Stimulated activated CD4-positive, alpha-beta T cell treated with anti-CD3 and anti-CD28 coated beads, Interleukin-1b, Interleukin-23, amount 100 ng/mL, for 4 hours (primary cell): ENCODE measurements around the gene TMEM242.
A peak's percentile ranks its signal among the peaks of the same experiment; 100 is the strongest.

ENCODE experiments used
- DNase-seq, 2 donors: peaks; one replicate each; pipeline ENCODE4 v3.0.0-alpha.2; 2020; ENCODE audit warnings: low read depth in 2 of 2

The TMEM242 gene

DNA sequence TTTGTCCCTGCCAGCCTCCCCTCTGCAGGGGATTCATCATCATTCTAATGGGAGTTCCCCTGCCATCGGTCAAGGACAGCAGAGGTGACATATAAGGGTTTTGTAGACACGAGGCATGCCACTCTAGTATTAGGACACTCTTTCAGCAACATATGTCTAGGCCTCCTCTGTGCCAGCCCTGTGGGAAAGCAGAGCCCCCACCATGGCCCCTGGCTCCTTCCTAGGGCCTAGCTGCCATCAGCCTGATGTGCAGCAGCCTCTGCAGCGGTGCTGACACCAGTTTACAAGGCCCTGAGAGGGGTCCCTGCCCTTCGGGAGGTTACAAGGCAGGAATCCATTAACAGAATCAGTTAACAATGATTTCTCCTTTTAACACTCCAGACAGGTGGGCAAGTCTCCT is 32.5 kb downstream of the TMEM242 start:
- no peak for DNase-seq

DNA sequence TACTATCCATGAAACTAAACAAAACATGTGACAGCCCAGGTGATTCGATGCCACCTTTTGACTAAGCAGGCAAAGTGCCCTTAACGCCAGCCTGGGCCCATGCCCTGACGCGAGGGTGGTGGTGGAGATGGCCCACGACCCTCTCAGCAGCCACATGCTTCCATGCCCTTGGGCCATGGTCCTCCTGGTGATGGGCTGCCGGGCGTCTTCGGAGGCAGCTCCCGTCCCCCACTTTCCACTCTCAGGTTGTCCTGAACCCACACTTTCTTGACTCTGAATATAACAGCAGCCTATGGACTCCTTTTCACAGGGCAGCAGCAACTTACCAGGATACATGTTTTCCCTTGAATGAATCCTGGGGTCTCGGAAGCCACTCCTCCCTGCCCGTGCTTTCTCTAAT is 33.6 kb downstream of the TMEM242 start:
- no peak for DNase-seq

DNA sequence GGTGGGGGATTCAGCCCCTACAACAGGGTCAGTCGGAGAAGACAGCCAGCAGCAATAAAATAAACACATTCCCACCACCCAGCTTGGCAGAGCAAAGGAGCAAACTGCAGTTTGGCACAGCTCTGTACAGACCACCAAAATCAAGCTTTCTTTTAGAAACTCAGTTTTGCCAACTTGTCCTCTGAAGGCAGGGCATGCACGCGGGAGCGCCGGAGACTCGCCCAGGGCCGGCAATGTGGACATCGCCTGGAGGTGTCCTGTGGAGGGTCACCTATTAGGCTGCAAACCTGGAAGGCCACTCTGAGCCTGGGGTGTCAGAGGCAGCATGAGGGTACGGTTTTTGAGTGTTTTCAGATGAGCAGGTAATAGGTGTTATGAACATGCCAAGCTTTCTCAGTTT is 34.7 kb downstream of the TMEM242 start:
- DNase-seq: no peak

DNA sequence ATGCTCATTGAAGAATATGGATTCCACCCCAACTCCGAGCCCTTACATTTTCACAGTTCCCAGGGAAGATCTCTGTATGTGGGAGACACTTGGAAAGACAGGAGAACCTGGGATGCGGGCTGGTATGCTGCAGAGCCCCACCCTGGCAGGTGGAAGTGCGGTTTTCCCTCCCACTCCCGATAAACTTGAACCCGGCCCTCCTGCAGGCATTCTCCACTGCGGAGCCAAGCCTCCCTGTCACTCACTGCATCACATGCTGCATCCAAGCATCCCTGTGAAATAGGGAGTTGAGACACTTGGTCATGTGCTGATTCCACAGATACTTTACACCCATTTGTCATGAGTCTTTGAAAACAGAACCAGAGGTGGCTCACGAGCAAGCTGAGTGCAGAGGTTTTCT is 35.4 kb downstream of the TMEM242 start:
- DNase-seq: no peak

DNA sequence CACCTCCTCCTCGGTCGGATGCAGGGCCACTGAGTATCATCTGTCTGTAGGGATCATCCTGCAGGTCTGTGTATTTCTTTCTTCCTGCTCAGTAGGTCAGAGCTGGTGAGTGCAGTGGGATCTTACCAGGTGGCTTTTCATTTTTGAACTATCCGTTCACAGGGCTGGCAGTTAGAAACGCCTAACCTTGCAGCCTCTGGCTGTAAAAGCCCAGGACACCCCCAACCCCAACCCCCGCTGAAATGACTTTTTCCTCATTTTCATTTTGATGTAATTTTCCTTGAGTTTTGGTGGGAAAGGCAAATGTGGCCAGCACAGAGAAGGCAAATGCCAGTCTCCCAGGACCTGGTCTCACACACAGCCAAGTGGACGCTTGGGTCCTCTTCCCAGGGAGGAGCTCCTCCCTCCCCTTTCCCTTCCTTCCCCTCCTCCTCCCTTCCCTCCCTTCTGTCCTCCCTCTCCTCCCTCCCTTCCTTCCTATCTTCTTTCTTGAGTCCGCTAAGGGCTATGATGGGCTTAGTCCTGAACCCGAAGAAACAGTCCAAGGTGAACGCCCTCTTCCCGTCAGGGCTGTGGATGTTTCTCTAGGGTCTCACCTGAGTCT is 36.0 kb downstream of the TMEM242 start:
- DNase-seq: no peak

DNA sequence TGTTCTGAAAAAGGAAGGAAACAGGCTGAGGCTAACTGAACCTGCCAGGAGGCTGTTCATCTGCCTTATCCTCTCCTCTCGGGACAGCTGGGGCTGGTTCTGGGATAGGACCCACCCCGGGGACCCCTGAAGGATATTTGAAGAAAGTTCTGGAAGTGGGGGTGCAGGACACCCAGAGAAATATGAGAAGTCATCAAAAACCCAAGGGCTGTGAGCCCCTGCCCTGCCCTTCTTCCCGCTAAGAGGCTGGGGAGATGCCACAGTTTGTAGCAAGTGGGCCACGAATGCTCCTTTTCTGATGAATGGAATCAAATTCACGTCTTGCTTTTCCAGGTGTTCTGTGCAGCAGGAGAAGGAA is 37.9 kb downstream of the TMEM242 start:
- no peak for DNase-seq

DNA sequence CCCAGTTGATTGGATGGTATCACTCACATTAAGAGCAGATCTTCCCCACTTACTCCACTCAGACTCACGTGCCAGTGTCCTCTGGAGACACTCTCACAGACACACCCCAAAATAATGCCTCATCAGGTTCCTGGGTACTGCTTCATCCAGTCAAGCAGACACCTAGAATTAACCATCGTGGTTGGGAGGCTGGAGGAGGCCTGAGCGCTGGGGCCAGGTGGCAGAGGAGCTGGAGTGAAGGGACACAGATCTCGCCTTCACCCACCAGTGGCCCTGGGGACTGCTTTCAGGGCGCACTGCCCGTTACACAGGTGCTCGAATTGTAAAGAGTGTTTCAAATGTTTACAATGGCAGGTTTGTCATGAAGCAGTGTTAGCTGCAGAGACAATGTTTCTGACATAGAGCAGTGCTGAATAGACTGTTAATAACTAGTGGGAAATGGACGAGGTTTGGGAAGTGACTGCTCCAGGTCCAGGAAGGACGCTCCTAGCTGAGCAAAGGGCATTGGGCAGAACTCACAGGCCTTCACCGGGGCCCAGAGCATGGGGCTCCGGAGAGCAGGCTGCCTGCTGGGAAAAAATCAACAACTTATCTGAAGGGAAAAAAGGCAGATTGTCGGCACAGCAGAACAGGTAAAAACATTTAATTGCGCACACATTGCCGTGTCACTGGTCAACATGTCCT is 38.4 kb downstream of the TMEM242 start:
- DNase-seq: no peak

DNA sequence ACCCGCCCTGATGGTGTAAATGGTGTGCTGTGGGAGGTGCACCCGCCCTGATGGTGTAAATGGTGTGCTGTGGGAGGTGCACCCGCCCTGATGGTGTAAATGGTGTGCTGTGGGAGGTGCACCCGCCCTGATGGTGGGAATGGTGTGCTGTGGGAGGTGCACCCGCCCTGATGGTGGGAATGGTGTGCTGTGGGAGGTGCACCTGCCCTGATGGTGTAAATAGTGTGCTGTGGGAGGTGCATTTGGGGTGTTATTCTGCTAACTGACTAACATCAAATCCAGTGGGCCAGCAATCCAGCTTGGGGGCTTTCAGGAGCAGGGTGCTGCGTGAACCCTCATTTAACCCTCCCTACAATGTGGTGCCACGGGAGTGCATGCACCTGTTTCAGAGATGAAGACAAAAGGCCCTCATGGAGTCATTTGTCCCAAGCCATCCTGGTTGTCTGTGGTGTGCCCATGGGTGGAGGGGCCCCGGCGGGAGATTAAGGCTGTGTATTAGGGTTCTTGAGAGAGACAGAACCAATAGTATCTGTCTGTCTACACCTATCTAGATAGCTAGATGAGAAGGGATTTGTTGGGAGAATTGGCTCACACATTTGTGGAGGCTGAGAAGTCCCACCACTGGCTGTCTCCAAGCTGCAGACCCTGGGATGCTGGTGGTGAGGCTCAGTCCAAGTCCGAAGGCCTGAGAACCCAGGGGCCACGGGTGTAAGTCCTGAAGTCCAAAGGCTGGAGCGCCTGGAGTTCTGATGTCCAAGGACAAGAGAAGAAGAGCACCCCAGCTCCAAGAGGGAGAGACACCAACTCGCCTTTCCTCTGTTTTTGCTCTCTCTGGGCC is 39.2 kb downstream of the TMEM242 start:
- no peak for DNase-seq

DNA sequence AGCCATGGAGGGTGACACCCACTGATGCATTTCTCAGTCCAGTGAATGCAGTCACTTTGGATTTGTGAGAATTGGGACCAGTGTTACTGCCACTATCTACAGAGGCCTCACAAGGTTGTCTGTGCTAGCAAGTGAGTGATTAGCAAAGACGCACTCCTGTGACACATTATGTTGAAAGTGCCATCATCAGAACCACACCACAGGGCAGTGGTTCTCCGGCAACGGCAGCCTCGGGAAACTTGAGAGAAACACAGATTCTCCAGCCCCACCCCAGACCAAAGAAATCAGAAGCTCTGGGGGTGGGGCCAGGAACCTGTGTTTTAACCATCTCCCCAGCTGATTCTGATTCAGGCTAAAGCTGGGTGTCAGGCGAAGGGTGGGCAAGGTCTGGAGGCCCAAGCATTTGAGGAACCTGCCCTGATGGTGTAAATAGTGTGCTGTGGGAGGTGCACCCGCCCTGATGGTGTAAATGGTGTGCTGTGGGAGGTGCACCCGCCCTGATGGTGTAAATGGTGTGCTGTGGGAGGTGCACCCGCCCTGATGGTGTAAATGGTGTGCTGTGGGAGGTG is 39.9 kb downstream of the TMEM242 start:
- DNase-seq: no peak

DNA sequence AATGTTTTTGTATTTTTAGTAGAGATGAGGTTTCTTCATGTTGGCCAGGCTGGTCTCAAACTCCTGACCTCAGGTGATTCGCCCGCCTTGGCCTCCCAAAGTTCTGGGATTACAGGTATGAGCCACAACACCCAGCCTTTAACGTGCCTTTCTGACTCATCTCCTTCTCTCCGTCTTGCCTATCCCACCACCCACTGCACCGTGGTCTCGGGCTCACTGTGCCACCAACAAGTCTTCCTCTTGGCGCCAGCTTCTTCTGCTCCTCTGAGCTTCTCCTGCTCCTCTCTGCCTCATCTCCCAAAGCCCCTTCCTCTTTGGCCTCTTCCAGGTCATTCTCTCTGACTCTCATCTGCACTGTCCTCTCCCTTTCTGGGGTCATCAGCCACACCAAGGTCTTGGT is 41.0 kb downstream of the TMEM242 start:
- no peak for DNase-seq

DNA sequence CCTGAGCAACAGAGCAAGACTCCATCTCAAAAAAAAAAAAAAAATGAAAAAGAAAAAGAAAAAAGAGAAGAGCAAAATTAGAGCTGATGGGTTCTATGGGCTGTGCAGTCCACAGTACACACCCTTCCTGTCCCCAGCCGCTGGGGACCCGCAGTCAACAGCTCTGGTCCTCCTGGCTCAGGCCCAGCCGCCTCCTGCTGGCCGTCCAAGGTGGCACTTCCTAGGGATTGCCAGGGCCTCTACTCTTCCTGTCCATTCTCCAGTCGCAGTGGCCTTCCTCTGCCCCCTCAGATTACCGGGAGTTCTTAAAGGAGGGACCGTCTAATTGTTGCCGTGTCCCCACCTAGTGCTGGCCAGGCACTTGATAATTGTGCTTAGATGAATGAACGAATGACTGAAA is 41.7 kb downstream of the TMEM242 start:
- DNase-seq: no peak

DNA sequence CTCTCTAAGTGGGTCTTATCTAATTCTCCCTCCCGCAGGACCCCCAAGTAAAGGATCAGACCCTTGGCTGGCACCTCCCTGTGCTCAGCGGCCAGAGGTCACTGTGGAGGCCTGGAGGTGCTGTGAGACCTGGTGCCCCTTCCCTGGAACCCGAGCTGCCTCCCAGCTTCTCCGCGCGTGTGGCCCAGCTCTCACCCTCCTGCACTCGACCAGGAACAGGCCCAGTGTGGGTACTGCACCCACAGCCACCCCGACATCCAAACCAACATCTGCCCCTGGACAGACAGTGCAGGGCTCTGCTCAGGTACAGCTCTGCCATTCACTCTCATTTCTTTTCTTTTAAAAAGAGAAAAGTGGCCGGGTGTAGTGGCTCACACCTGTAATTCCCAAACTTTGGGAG is 42.4 kb downstream of the TMEM242 start:
- no peak for DNase-seq

DNA sequence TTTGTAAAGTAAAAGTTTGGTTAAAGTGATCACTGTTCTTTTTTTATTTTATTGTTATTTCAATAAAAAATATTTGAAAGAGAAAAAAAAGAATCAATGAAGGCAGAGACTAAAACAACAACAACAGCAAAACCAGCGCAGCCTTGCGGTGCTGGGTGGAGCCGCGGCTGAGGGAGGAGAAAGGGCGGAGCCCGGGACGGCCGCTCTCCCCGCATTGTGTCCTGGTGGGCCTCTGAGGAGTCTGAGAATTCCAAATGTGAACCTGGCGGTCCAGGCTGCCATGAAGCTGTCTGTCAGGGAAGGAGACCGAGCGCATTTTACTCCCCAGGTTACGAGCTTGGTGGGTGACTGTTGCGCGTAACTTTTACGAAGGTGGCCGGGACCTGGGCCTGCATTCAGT is 43.2 kb downstream of the TMEM242 start:
- DNase-seq: no peak

DNA sequence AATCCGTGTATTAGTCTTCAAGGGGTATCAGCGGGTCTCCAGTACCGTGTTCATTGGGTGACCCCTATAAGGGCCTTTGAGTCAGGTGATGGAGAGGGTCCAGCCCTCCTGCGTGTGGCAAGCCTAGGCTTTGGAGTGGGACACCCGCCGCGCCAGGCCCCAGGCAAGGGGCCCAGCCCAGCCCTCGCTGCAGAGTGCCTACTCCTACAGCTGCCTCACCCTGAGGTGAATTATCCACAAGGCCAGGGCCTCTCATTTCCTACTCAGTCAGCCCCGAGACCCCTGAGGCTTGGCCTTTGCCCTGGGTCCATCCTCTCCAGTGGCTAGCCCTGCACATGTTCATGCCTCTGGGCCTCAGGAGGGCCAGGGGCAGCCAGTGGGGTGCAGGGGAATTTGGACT is 45.1 kb downstream of the TMEM242 start:
- DNase-seq: no peak

DNA sequence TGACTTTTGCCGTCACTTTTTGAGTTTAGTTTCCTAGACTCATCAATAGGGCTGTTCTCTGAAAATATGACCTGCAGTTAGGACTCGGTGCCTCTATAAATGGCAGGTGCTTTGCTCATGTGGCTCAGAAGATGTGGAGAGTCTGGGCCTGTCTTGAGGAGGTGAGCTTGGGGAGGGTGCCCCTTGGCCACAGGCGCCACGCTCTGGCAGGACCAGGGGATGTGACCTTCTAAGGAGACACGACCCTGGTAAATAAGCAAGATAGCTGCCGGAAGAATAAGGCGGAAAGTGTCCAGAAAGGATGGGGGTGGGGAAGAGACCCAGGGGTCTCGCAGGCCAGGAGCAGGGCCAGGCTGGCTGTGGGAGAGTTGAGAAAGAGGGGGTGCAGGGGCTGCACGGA is 46.6 kb downstream of the TMEM242 start:
- DNase-seq: no peak

DNA sequence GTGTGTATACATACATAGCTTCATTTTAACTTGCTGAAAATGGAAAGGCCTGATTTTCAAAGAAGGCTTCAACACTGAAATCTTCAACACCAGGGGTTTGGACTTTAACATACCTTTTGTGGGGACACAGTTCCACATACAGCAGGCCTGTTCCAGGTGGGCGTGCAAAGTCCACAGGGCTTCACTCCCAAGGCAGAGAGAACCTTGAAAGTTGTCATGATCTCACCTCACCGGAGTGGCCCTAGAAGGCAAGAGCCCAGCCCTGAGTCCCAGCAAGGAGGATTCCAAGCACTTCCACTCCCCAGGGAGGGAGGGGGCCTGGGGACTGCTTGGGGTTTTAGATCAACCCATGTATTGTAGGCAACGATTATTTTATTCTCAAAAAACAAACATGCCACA is 47.2 kb downstream of the TMEM242 start:
- no peak for DNase-seq

DNA sequence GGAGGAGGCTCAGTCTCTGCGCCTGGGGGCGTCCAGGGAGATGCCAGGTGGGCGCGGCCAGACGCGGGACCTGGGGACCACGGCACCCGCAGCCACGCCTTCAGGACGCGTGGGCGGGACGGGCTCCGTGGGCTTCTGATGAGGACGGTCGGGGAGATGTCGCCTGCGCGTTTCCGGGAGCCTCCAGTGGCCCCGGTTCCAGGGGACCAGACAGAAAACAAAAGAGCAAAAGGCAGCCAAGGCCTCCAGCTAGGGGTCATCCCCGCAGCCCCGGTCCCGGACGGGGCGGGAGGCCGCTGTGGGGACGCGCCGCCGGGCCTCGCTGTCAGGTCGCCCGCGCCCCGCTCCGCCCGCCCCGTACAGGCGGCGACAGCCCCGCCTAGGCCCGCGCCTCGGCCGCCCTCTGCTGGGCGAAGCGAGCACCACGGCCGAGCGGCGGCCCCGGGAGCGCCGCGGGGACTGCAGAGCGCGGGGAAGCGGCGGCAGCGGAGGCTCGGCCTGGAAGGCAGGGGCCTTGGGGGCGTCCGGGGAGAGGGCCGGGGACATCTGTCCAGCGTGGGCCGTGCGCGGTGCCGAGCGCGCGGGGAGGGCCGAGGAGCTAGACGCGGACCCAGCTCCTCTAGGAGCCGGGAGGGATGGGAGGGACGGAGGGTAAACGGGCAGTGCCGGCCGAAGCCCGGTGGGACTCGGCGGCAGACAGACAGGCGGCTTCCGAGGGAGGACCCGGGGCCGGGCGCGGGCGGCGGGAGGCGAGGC is 48.7 kb downstream of the TMEM242 start:
- DNase-seq: peak; percentile 71 to 77

DNA sequence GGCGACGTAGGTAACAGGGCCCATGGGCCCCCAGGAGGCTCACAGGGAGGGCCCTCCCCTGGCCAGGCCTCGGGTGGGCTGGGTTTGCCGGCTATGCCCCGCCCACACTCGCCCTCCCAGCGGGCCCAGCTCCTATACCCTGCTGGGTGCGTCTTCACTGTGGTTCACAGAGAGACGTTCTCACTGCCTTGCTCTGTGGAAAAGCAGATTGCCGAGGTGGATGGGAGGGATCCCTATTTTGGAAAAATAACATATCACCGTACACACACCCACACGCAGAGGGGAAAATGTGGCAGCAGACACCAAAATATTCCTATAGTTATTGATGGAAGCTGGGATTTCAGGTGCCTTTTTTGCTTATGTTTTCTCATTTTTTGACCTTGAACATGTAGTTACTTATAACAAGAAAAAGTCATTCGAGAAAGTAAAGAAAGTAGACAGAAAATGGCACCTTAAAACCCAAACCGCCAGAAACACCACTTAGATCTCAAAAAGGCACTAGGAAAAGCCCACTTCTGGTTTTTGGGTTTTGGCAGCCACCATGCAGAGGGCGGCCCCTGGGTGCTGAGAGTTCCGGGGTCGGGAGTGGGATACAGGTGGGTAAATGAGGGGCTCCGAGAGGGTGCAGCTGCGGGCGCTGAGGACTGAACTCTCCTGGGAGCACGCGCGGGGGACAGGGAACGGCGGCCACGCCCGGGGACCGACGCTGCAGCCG is 49.4 kb downstream of the TMEM242 start:
- DNase-seq: peak; percentile 53 to 64

DNA sequence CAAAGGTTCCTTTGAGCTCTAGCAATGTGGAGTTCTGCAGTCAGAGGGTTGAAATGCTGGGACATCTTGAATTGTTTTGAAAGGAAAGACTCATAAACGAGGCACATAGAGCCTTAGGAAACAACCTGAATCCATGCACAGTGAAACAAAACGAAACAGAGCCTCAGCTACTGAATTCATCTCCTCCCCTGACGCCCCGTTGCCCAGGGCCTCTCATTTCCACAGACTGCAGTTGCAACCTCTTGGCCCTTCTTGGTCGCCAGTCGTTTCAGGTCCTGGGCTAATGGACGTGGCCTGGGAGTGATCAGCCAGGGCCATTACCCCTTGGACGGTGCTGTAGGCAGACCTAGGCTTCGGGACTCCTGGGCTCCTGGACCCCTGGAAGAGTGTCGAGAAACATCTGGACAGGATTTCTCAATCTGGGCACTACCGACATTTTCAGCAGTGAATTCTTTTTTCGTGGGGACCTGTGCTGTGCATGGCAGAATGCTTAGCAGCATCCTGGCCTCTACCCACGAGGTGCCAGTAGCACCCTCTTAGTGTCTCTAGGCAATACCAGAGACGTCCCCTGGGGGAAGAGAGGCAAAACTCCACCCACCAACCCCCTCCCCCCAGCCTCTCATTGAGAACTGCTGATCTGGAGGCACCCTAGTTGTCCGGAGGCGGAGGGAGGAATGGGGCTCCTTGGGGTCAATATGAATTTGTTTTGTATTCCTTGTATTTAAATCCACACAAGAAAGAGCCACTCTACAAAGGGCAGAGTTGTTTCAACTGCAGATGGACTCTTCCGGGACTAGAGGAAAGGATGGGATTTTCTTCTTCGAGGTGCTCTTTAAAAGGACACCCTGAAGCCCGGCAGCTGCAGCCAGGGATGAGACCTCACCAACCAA is 50.2 kb downstream of the TMEM242 start:
- no peak for DNase-seq

DNA sequence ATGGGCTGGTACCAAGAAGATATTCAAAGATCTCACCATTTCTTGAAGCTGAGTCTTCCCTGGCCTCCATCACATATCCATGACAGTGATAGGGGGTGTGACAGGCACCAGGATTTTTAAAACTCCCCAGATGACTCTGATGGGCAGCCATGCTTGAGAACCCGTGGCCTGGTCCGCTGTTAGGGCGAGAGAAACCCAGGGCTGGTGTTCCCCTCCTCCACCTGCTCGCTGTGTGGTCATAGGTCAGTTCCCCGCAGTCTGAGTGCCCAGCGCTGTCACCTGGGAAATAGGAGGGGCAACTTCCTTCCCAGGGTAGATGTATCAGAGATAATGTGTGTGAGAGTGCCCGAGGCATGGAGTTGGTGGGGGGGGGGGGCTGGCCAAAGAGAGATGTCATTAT is 50.9 kb downstream of the TMEM242 start:
- DNase-seq: no peak
